DOHH2 (cell line): Measurements from ENCODE around the gene EPS8L3.

ENCODE experiments used
- H3F3A ChIP-seq: fragments of 200-600 bp; sonication (generic), shearing (Covaris generic); 2 replicates; pipeline ENCODE4 v1.6.0; 2016; ENCODE audit warnings: antibody characterized with exemption, mild to moderate bottlenecking; ENCODE audit not compliant: control insufficient read depth, insufficient read depth
- H3K27ac ChIP-seq: fragments of 200-600 bp; sonication (generic); 2 replicates; pipeline ENCODE4 v1.5.1; 2014; ENCODE audit warnings: low read depth, mild to moderate bottlenecking, low read length, moderate library complexity
- H3K27me3 ChIP-seq: fragments of 200-600 bp; sonication (generic); 2 replicates; pipeline ENCODE4 v1.6.1; 2014; ENCODE audit warnings: mild to moderate bottlenecking, low read length, mixed read lengths; ENCODE audit not compliant: control insufficient read depth
- H3K36me3 ChIP-seq: fragments of 200-600 bp; sonication (generic); 2 replicates; pipeline ENCODE4 v1.6.1; 2014; ENCODE audit warnings: mild to moderate bottlenecking, low read length, moderate library complexity, mixed read lengths; ENCODE audit not compliant: control insufficient read depth
- H3K4me1 ChIP-seq: fragments of 200-600 bp; sonication (generic); 2 replicates; pipeline ENCODE4 v1.6.1; 2014; ENCODE audit warnings: mild to moderate bottlenecking, low read length, mixed read lengths; ENCODE audit not compliant: control insufficient read depth
- H3K4me2 ChIP-seq: fragments of 200-600 bp; sonication (generic); 2 replicates; pipeline ENCODE4 v1.6.0; 2014; ENCODE audit warnings: mild to moderate bottlenecking, low read length, moderate library complexity
- H3K4me3 ChIP-seq: fragments of 200-600 bp; sonication (generic); 2 replicates; pipeline ENCODE4 v1.5.1; 2014; ENCODE audit warnings: mild to moderate bottlenecking, low read length, mixed read lengths
- H3K79me2 ChIP-seq: fragments of 200-600 bp; sonication (generic); 2 replicates; pipeline ENCODE4 v1.6.1; 2014; ENCODE audit warnings: mild to moderate bottlenecking, low read length, mixed read lengths; ENCODE audit not compliant: control insufficient read depth
- H3K9me2 ChIP-seq: fragments of 200-600 bp; sonication (generic); replicated peaks from 2 replicates; pipeline ENCODE4 v1.6.1; 2014; ENCODE audit warnings: mild to moderate bottlenecking, low read length, mixed read lengths; ENCODE audit not compliant: control insufficient read depth
- H3K9me3 ChIP-seq: fragments of 200-600 bp; sonication (generic); 2 replicates; pipeline ENCODE4 v1.6.1; 2014; ENCODE audit warnings: antibody characterized with exemption, low read length, mixed read lengths; ENCODE audit not compliant: control insufficient read depth, insufficient read depth
- H4K20me1 ChIP-seq: fragments of 200-600 bp; sonication (generic); 2 replicates; pipeline ENCODE4 v1.6.0; 2014; ENCODE audit warnings: low read depth, mild to moderate bottlenecking, antibody characterized with exemption, low read length, moderate library complexity; ENCODE audit not compliant: control insufficient read depth, insufficient read depth
- CTCF ChIP-seq: fragments of 200-600 bp; sonication (generic); IDR thresholded peaks from one replicate; pipeline ENCODE4 v1.5.1; 2014; ENCODE audit warnings: antibody characterized with exemption, mild to moderate bottlenecking, low read depth, low read length; ENCODE audit not compliant: poor library complexity, severe bottlenecking
- EZH2phosphoT487 ChIP-seq: fragments of 200-600 bp; sonication (generic); IDR thresholded peaks from 2 replicates; pipeline ENCODE4 v1.6.1; 2017; ENCODE audit warnings: borderline replicate concordance, mild to moderate bottlenecking, antibody characterized with exemption, low read length, moderate library complexity, mixed read lengths

Gene EPS8L3

GRCh38 chr1:109783436-109783835 lies 19.7 kb upstream of the EPS8L3 start:
- Histone ChIP-seq H3K9me2 (no peaks in the 10 kb centered on the region), H3F3A (no peaks in the 10 kb centered on the region), H3K79me2 (no peaks in the 10 kb centered on the region), H3K27ac (no peak overlapping the region), H3K27me3 (peaks cover 7% of the 10 kb centered on the region), H3K4me3 (no peak overlapping the region), H3K4me1 (no peaks in the 10 kb centered on the region), H3K4me2 (no peak overlapping the region), H4K20me1 (no peaks in the 10 kb centered on the region), H3K36me3 (no peaks in the 10 kb centered on the region), H3K9me3 (no peaks in the 10 kb centered on the region)
- TF ChIP-seq EZH2phosphoT487, result no peak
- no peak for TF ChIP-seq CTCF

DNA sequence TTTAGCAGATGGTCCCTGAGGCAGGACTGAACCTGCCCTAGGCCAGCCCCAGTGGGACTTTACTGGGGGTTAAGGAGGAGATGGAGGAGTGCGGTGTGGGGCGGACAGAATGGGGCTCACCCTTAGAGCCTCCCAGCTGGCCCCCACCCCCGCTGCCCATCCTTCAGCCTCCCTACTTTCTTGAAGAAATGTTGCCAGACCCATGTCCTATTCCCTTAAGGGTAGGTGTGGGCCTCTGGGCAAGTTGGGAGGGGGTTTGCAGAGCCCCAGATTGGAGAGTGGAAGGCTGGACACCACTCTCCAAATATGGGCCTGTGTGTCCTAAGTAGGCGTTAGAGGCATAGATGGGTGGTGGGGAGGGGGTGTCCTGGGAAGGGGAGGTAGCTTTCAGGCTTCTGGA lies 19.2 kb upstream of the EPS8L3 start:
- Histone ChIP-seq H3K27ac (no peak overlapping the region), H3F3A (no peaks in the 10 kb centered on the region), H3K4me1 (no peaks in the 10 kb centered on the region), H4K20me1 (no peaks in the 10 kb centered on the region), H3K79me2 (no peaks in the 10 kb centered on the region), H3K36me3 (no peaks in the 10 kb centered on the region), H3K9me2 (no peaks in the 10 kb centered on the region), H3K4me3 (no peak overlapping the region), H3K27me3 (peaks cover 7% of the 10 kb centered on the region), H3K4me2 (no peak overlapping the region), H3K9me3 (no peaks in the 10 kb centered on the region)
- TF ChIP-seq EZH2phosphoT487 (no peak), CTCF (no peak)

DNA sequence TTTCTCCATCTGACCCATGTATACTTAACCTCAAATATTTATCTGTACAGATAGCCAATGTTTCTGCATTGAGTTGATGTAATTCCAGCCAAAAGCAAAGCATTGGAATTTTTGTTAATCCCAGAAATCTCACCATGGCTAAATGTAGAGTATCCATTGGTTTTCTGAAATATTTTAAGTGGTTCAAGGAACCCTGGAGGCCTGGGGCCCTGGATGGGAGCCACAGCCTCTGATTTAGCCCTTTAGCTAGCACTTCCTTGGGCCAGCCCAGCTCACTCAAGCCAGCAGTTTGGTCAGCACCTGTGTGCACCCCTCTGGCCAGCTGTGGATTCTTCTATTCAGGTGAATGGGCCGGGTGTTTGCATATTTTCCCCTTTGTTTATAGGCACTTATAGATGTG lies 18.8 kb upstream of the EPS8L3 start:
- Histone ChIP-seq H3K79me2 (no peaks in the 10 kb centered on the region), H3F3A (no peaks in the 10 kb centered on the region), H3K27me3 (peaks cover 7% of the 10 kb centered on the region), H4K20me1 (no peaks in the 10 kb centered on the region), H3K36me3 (no peaks in the 10 kb centered on the region), H3K9me2 (no peaks in the 10 kb centered on the region), H3K27ac (no peak overlapping the region), H3K4me3 (no peak overlapping the region), H3K4me1 (no peaks in the 10 kb centered on the region), H3K9me3 (no peaks in the 10 kb centered on the region), H3K4me2 (no peak overlapping the region)
- TF ChIP-seq EZH2phosphoT487, result no peak
- no peak for TF ChIP-seq CTCF

DNA sequence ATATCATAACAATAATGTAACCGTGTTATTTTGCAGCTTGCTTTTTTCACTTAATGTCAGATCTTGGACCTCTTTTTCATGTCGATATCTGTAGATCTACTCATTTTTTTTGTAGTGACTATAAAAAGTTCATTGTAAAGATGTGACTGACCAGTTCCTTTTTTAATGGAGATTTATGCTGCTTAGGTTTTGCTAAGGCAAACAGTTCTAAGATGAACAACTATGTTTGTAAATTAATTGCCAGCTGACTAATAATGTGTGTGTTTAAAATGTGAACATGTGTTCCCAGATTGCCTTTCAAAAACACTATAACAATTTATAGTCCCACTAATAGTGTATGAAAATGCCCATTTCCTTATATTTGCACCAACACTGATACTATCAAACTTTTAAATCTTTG lies 18.1 kb upstream of the EPS8L3 start:
- H3K79me2 ChIP-seq, result no peaks in the 10 kb centered on the region
- TF ChIP-seq EZH2phosphoT487 (no peak), CTCF (no peak)
- no peak overlapping the region for H3K4me3 ChIP-seq
- H4K20me1 ChIP-seq, result no peaks in the 10 kb centered on the region
- no peaks in the 10 kb centered on the region for H3F3A ChIP-seq
- peaks cover 7% of the 10 kb centered on the region for H3K27me3 ChIP-seq
- no peak overlapping the region for H3K4me2 ChIP-seq
- no peaks in the 10 kb centered on the region for H3K9me2 ChIP-seq
- H3K27ac ChIP-seq, result no peak overlapping the region
- H3K9me3 ChIP-seq, result no peaks in the 10 kb centered on the region
- no peaks in the 10 kb centered on the region for H3K36me3 ChIP-seq
- no peaks in the 10 kb centered on the region for H3K4me1 ChIP-seq
